Measurements from ENCODE around the gene TRUB2.
"Not testable (repeated sequence)": the region's sequence is repeated elsewhere in the genome, so short reads cannot be mapped to it uniquely, and the experiment has no call there.

The TRUB2 gene

DNA sequence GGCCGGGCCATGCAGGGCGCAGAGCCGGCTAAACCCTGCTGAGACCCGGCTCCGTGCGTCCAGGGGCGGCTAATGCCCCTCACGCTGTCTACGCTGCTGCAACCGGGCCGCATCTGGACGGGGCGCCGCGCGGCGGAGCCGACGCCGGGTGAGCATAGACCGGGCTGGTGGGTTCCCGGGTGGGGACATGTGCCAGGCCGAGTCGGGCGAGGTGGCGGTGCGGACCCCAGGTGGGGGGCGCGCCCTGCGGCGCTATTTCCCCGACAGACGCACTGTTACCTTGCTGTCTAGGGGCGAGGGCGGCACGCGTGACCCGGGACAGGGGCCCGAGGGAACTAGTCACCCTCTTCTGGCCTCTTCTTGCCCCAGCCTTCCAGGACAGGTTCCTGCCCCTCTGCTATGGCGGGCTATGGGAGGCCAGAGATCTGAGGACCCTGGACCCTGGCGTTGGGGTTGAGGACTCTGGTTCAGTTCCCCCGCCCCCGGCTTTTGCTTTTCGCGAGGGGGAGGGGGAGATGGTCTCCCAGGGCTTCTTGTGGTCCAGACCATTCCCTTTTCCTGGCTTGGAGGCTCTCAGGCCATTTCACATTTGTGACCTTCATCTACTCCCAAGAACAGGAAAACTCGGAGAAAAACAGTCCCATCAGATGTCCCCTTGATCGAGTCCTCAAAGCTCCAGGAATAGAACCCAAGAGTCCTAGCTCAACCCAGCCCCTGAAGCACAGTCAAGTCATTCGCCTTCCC lies 18.6 kb upstream of the TRUB2 start:
- DNase-seq = no peak

DNA sequence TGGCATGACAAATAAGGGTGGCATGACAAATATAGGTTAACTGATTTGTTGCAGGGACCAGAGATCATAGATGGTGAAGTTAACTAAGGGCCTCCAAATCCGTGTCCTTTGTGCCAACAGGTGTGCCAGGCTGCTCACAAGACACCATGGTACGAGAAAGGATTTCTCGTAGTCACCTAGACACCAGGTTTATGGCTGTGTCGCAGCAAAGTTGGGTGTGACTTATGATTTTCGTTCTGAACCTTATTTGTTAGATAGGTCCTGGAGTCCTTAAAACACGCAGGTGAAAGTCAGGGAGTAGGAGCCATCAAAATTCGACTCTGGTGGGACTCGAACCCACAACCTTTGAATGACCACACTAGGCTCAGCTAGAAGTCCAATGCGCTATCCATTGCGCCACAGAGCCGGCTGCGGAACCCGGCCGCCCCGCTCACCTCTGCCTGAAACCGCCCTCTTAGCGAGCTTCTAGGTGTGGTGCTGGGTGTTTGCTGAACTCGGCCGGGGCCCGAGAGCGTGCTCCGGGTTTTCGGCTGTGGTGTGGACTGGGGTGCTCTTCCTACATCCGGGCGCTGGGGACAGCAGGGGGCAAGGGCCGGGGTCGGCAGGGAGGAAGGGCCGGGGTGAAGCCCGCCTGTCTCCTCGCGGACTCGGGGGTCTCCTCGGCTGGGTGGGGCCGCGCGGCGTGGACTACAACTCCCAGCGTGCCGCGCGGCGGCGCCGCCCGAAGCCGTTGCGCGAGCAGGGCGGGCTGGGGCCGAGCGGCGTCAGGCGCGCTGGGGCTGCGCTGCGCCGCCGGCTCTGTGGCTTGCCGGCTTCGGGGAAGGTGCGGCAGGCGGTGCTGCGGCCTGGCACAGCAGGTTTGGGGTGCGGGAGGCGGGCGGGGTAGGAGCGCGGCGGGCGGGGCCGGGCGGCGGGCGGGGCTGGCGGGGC lies 17.8 kb upstream of the TRUB2 start, which contains the start of gene SLC27A4:
Gene SLC27A4, plus strand, starts transcription at position 767 of the 930 bp plus-strand sequence. CDS start 2,606 bp downstream, outside the sequence.
- DNase-seq = peak; percentile 87

DNA sequence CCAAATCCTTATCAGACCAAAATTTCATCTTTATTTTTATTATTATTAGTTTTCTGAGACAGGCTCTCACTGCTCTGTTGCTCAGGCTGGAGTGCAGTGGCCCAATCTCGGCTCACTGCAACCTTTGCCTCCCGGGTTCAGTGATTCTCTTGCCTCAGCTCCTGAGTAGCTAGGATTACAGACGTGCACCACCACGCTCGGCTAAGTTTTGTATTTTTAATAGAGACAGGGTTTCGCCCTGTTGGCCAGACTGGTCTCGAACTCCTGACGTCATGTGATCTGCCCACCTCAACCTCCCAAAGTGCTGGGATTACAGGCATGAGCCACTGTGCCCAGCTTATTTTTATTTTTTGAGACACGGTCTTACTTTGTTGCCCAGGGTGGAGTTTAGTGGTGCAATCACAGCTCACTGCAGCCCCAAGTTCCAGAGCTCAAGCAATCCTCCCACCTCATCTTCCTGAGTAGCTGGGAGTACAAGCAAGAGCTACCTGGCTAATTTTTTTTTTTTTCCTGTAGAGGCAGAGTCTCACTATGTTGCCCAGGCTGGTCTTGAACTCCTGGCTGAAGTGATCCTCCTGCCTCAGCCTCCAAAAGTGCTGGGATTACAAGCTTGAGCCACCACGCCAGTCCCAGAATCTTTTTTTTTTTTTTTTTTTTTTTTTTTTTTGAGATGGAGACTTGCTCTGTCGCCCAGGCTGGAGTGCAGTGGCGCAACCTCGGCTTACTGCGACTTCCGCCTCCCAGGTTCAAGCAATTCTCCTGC lies 16.8 kb upstream of the TRUB2 start:
- DNase-seq = not testable (repeated sequence)

DNA sequence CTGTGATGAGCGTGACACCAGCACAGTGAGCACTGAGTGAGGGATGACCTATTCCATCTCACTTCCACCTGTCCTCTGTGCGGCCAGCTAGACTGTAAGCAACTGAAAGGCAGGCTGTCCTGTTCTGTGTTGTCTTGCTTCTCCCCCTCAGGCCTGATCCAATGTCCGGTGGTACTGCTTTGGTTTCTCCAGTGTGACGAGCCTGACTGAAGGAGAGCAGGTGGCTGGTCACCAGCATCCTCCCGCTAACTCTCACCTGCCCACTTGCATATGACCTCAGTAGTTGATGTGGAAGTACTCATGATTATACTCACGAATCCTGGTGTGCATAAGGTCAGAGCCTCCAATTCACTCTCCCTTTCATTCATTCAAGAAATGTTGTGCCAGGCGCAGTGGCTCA lies 15.7 kb upstream of the TRUB2 start:
- no peak for DNase-seq

DNA sequence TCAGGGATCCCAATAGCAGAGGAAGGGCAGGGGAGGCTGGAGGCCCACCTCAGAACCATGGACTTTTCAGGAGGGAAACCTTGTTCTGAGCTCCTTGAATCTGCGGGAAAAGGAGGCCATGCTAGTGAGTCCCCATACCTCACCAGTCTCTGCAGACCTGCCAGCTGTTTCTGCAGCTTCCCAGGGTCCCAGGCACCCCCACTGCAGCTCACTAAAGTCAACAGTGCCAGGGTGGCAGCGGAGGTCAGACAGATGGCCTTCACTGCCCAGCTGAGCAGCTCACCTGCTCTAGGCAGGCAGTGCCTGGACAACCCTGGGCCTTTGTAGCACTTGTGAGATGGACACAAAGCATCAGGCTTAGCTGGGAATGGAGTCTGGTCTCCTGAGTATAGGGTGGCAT lies 13.7 kb upstream of the TRUB2 start:
- DNase-seq = no peak

DNA sequence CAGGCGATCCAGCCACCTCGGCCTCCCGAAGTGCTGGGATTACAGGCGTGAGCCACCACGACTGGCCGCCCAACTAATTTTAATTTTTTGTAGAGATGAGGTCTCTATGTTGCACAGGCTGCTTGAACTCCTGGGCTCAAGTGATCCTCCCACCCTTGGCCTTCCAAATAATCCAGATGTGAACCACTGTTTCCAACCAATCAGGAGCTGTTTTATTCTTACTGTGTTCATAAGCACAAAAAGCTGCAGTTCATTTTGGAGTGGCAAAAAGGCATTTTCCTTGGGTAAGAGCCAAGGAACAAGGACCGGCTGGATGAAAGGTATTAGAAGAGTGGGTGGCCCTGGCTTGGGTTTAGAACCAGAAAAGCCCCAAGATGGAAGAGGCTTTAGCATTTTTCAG lies 12.9 kb upstream of the TRUB2 start:
- no peak for DNase-seq

DNA sequence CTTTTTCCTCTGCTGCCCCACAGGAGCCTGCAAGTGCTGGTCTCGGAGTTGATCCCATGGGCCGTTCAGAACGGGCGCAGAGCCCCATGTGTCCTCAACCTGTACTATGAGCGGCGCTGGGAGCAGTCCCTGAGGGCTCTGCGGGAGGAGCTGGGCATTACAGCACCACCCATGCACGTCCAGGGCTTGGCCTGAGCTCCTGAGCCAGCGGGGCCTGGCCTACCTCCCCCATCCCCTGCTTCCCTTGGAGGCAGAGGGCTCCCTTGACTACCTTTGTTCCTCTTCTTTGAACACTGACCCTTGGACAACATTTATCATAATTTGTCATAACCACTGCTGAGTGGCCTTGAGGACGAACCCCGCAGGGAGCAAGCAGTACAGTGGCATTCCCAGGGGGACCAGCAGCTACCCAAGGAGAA lies 11.2 kb upstream of the TRUB2 start:
- DNase-seq = no peak

DNA sequence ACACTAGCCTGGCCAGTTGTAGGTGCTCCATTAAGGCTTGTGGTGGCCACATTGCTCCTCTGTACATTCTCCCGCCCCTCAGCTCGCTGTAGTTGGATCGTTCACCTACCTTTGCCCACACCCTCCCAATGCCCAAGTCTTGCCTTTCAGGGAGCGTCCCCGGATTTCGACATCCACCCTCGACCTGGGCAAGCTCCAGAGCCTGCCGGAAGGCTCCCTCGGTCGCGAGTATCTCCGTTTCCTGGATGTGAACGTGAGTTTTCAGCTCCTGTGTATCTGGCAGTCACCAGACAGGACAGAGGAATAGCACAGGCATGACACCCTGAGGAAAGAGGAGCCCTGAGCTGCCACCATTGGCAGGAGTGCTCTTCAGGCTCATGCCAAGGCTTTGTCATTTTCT lies 3.4 kb upstream of the TRUB2 start:
- no peak for DNase-seq

DNA sequence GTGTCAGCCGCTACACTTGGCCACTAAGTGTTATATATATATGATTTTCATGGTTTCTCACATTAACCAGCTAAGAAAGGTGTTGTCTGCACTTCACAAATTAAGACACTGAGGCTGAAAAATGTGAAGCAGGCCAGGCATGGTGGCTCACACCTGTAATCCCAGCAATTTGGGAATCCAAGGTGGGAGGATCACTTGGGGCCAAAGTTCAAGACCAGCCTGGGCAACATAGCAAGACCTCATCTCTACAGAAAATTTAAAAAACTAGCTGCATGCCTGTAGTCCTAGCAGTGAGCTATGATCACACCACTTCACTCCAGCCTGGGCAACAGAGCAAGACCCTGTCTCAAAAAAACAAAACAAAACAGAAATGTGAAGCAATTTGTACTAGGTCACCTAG lies 2.2 kb upstream of the TRUB2 start:
- DNase-seq = no peak

DNA sequence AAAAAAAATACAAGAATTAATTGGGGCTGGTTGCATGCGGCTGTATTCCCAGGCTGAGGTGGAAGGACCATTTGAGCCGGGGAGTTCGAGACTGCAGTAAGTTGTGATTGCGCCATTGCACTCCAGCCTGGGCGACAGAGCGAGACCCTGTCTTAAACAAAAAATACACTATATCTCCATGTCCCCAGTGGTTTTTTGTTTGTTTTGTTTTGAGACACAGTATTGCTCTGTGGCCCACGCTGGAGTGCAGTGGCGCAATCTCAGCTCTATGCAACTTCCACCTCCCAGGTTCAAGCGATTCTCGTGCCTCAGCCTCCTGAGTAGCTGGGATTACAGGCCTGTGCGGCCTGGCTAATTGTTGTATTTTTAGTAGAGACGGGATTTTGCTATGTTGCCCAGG lies 1.5 kb upstream of the TRUB2 start:
- no peak for DNase-seq

DNA sequence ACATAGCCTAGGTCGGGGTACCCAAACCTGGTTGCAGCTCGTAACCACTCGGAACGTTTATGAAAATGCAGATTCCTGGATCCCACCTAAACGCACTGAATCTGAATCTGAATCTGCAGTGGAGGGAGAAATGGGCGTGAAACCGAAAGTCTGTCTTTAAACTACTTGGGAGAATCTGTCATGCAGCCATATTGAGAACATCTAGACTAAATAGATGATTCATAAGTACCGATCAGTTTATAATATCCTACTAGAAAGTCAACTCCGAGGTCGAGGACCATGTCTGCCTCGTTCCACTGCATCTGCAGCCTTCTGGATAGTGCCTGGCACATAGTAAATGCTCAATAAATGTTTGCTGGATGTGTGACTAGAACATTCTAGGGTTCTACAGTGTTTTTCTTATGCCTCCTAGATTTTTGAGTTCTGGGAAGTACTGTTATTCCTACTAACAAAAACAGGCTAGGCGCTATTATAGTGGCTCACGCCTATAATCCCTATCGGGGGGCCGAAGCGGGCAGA lies 1.0 kb upstream of the TRUB2 start:
- DNase-seq = no peak

DNA sequence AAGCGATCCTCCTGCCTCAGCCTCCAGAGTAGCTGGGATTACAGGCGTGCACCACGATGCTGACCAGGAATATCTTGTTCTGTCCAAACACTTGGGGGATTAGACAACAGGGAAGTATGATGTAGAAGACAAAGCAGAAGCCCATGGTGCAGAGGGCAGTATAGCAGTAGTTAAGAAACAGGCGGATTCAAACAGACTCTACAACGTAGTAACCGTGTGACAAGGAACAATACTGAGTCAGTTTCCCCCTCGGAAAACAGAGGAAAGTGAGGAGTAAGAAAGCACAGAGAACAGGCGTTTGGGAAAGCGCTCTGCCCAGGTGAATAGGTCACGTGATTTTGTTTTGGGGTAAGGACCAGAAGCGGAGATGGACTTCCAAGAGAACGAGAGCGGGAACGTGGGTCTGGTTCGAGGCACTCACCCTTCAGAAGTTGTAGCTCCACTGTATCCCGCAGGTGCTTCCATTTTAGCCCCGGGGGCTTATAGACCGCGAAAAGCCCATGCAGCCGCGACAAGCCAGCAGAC lies 306 bp downstream of the TRUB2 start:
- no peak for DNase-seq

DNA sequence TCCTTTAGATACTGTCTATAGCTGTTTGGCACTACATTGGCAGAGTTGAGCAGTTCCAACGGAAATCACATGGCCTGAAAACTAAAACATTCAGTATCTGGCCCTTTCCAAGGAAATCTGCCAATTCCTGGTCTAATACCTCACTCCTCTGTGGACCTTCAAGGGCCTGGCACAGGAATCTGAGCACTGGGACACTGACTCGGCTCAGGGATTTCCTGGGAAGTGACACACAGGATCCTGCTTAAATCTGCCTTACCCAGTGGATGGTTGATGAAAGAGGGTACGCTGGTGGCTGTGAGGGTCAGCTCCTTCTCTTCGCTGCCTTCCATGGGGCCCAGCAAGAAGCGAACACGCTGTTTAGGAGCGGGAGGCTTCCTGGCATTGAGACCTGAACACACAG lies 904 bp downstream of the TRUB2 start:
- DNase-seq = no peak

DNA sequence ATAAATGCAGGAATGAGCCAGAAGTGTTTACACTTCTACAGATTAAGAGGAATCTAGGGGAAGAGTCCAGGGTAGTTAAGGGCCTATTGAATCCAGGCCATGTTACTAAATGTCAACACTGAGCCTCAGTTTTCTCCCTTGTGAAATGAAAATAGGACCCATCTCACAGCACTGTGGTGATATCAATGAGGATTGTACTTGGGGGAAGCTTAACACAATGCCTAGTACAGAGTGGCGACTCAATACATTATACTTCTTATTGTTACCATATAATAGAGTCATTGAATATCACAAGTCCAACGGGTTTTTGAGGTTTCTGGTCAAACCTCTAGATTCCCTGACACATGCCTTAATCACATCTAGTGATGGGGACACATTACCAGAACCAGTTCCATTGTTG lies 4.6 kb downstream of the TRUB2 start:
- no peak for DNase-seq

DNA sequence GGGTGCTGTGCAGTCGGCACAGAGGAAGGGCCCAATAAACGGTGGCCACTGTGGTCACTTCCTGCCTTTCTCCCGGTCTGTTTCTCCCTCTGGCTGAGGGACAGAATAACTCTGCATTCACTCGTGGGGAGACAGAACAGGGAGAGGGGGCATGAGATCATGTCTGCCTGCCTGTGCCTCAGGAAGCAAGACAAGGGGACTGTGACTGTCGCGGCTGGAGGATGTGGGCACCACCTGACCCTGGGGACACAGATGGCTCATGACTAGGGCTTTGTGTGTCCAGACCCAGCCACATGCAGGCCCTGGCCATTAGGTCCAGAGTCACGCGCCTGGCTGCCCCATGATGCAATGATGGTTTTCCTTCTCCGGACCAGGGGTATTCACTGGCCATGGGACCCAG lies 5.8 kb downstream of the TRUB2 start:
- DNase-seq = no peak

DNA sequence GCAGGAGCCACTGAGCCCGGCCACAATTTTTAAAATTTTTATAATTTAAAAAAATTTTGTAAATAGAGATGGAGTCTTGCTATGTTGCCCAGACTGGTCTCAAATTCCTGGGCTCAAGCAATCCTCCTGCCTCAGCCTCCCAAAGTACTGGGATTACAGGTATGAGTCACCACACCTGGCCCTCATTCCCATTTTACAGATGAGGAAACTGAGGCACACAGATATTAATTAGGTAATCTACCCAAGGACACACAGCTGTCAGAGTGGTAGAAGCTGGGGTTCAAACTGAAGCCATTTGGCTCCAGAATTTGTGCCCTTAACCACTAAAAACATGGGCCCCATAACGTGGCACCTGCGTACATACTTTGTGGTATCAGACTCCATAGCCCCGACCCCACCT lies 7.5 kb downstream of the TRUB2 start:
- DNase-seq = no peak

DNA sequence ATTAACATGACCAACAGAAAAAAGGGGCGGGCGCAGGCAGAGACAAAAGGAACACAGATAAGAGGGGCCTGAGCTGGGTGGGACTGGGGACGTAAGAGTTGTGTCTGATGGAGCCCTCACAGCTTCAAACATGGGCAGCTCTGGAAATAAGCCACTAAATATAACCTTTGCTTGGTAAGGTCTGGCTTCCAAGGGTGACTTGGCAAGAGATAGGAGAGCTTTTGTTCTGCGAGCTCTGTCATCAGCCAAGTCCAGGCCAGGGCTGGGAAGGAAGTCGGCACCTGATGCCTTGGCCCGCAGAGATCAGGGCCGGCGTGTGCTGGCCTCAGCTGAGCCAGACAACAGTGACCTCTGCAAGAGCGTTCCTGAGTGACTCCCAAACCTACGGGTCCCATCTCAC lies 11.8 kb downstream of the TRUB2 start:
- no peak for DNase-seq

DNA sequence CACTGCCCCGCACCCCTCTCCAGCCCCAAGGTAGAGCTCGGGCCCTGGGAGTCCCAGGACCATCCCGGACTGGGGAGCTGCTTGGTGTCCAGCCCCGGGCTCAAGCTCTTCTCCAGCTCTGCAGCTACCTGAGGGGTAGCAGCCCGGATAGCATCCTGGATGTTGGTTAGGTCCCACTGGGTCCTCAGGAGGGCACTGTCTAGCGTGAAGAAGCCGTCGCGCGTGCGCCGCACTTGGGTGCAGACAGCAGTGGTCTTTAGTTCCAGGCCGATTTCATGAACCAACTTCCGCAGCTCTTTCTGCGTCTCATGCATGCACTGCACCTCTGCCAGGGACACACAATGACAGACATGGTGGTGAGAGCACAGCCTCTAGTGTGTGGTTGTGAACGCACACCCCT lies 12.7 kb downstream of the TRUB2 start:
- DNase-seq = no peak

DNA sequence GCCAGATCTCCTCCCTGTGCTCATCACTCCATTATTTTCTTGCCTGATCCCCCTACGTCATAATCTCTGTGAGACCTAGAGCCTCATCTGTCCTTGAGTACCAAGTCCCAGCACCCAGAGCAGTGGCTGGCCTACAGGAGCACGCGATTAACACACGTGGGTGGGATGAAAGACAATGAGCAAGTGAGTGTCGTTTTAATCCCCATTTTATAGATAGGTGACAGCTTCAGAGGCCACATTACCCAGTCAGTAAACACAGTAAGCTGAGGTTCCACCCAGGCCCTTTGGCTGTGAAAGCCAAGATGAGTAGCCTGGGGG lies 17.3 kb downstream of the TRUB2 start:
- DNase-seq = no peak

DNA sequence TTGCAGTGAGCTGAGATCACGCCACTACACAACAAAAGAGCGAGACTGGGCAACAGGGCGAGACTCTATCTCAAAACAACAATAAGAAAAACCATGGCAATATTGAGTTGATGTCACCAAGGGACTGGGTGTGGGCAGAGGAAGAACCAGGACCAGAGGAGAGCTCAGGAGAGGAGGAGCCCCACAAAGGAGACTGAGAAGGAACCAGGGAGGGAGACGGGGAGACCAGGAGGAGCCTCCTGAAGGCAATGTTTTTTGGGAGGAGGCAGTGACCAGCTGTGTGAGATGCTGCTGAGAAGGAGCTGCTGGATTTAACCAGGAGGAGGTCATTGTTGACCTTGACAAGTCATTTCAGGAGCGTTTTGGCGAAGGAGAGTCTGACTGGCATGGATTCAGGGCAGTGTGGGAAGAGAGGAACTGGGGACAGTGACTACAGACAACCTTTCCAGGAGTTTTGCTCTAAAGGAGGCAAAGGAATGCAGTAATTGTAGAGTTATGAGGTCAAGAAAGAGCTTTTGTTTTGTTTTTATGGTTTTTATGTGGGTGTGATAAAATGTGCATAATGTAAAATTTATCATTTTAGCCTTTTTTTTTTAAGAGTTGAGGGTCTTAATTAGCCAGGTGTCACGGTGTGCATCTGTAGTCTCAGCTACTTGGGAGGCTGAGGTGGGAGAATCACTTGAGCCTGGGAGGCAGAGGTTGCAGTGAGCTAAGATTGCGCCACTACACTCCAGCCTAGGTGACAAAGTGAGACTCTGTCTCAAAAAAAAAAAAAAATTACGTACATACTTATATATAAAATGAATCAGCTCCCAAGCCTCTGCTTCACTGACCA lies 17.9 kb downstream of the TRUB2 start:
- DNase-seq = no peak

DNA sequence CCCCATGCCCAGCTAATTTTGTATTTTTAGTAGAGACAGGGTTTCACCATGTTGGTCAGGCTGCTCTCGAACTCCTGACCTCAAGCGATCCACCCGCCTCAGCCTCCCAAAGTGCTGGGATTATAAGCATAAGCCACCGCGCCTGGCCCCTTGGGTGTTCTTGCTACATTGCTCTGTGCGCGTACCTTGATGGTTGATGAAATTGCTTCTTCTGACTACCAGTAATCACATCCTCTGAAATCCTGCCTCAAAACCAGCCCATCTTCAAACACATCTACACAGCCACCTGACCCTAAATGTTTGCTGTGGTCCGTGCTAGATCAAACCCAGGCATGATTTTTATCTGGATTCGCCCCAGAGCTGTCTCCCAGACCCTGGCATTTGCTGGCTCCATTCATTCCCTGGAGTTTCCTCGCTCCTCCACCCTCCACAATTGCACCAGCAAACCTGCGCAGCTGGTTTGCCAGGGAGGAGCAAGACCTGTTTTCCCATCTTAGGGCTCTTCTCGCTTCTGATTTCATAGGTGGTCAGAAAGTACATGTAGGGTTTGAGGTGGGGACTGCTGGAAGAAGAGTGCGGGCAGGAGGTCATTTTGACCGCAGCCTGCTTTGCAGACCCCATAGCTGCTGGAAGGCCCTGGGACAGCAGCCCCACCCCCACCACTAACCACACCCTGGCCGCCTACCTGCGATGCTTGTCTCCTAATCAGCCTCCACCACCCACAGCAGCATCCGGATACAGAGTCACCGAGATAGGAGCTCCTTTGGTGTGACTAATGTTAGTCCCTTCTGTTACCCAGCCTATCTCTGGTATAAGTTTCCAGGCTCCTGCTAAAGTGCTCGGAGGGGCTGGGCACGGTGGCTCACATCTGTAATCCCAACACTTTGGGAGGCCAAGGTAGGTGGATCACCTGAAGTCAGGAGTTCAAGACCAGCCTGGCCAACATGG lies 23.4 kb downstream of the TRUB2 start:
- DNase-seq = no peak
